Keratinocyte (primary cell): ENCODE results near the gene CHD2.

Source experiments
- CTCF ChIP-seq, 3 experiments: IDR thresholded peaks in 1 of 3; conservative IDR thresholded peaks in 1 of 3; optimal IDR thresholded peaks in 1 of 3; 2 replicates in 2 of 3; 3 replicates in 1 of 3; pipeline versions ENCODE3 to v1.5.1; 2011; ENCODE audit warnings: low read length in 3 of 3, mild to moderate bottlenecking in 3 of 3, moderate library complexity in 2 of 3, control low read depth in 1 of 3, inconsistent platforms in 1 of 3; ENCODE audit not compliant: insufficient read depth in 2 of 3; ENCODE audit errors: extremely low read depth in 1 of 3
- EZH2 ChIP-seq: IDR thresholded peaks from one replicate; pipeline ENCODE4 v1.6.1; 2012; ENCODE audit warnings: inconsistent platforms, mild to moderate bottlenecking, low read length, moderate library complexity

DNA sequence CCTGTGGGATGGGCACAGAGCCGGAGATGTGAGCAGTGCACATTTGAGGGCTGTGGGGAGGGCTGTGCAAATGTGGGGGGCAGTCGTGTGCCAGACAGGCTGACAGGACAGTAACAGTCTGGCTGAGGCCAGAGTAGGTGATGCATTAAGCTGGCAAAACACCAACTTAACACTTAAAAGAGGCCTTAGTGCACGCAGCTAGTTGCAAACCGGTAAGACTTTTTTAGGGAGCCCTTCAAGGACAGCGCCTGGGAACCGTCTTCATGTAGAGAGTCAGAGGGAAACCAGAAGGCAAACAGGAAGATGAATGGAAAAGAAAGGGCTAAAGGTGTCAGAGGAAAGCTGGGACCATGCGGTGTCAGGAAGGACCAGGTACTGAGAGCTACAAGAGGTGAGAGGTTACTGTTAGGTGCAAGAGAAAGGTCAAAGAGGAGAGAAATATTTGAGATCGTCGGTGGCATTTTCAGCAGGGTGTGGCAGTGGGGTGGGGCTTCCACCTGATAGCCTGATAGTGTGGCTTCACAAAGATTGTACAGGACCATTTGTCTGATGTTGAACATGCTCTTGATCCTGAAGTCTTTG is 30.0 kb upstream of the CHD2 start:
- TF ChIP-seq CTCF (optimal IDR thresholded peaks at IDR 0.05 in 1 of 3, IDR thresholded peaks at IDR 0.05 in 1 of 3, conservative IDR thresholded peaks at IDR 0.05 in 1 of 3; ENCODE audit: extremely low read depth in 1 of 3, insufficient read depth in 2 of 3, low read length in 3 of 3) = peak in 1 of 3 experiments; percentile 20
- TF ChIP-seq EZH2 = no peak
